IMR-90 (cell line): ENCODE measurements around the gene COL13A1. TPM values are rescaled to one million over a fixed set of nuclear protein-coding genes. Genes with fewer than 3 reads are reported as not detected.

Source experiments
- ATAC-seq: fragments of 200-7000 bp; cut with Tn5 transposase; 2 replicates; pipeline ENCODE4 v1.9.1; 2020; ENCODE audit warnings: low read depth, mild to moderate bottlenecking, moderate library complexity
- BruUV-seq: library from RNA; stranded (reverse); fragments of 400-500 nt; replicated peaks from 2 replicates; lab custom pipeline; 2021; lab: Mats Ljungman, UMichigan
- CTCF ChIA-PET: fragments of 300-600 bp; formaldehyde crosslinking; extraction: SDS; loops from one replicate; lab custom pipeline; 2021; ENCODE audit warnings: antibody characterized with exemption; lab: Yijun Ruan, JAX
- POLR2A ChIA-PET: fragments of 300-600 bp; sonication (Branson Sonifier 250); formaldehyde crosslinking; loops from one replicate; lab custom pipeline; 2022; ENCODE audit warnings: antibody characterized with exemption; ENCODE audit not compliant: unreplicated experiment; lab: Charles Lee
- DNase-seq: peaks from one replicate; pipeline ENCODE4 v3.0.0; 2013
- H2AFZ ChIP-seq: replicated peaks from 2 replicates; pipeline ENCODE3; 2013; ENCODE audit warnings: low read length, mild to moderate bottlenecking; ENCODE audit not compliant: poor library complexity
- H2AK5ac ChIP-seq: 2 replicates; pipeline ENCODE4 v1.6.1; 2013; ENCODE audit warnings: low read depth, low read length, inconsistent platforms
- H2AK9ac ChIP-seq: replicated peaks from 2 replicates; pipeline ENCODE3; 2013; ENCODE audit warnings: mild to moderate bottlenecking, low read depth, low read length, moderate library complexity; ENCODE audit not compliant: poor library complexity
- H2BK120ac ChIP-seq: 2 replicates; pipeline ENCODE4 v1.6.1; 2013; ENCODE audit warnings: low read depth, low read length, inconsistent platforms
- H2BK15ac ChIP-seq: 3 replicates; pipeline ENCODE4 v1.6.1; 2013; ENCODE audit warnings: low read depth, low read length, inconsistent platforms
- H2BK20ac ChIP-seq: 2 replicates; pipeline ENCODE4 v1.6.1; 2013; ENCODE audit warnings: low read depth, mild to moderate bottlenecking, inconsistent platforms, low read length, moderate library complexity
- H2BK5ac ChIP-seq: 2 replicates; pipeline ENCODE4 v1.6.1; 2013; ENCODE audit warnings: mild to moderate bottlenecking, low read depth, low read length, inconsistent platforms; ENCODE audit not compliant: poor library complexity, severe bottlenecking
- H3K14ac ChIP-seq: replicated peaks from 2 replicates; pipeline ENCODE4 v1.6.1; 2013; ENCODE audit warnings: low read depth, low read length, inconsistent platforms
- H3K18ac ChIP-seq: 2 replicates; pipeline ENCODE4 v1.6.1; 2013; ENCODE audit warnings: low read depth, low read length, control low read depth
- H3K23ac ChIP-seq: 2 replicates; pipeline ENCODE4 v1.6.1; 2013; ENCODE audit warnings: low read depth, low read length, inconsistent platforms
- H3K27ac ChIP-seq: 2 replicates; pipeline ENCODE4 v1.5.1; 2013; ENCODE audit warnings: mild to moderate bottlenecking, control low read depth, low read length; ENCODE audit not compliant: insufficient read depth
- H3K27me3 ChIP-seq: 2 replicates; pipeline ENCODE4 v1.6.1; 2013; ENCODE audit warnings: low read length; ENCODE audit not compliant: control insufficient read depth, insufficient read depth
- H3K36me3 ChIP-seq: 2 replicates; pipeline ENCODE4 v1.6.1; 2013; ENCODE audit warnings: low read length, mixed read lengths; ENCODE audit not compliant: control insufficient read depth, insufficient read depth
- H3K4ac ChIP-seq: 2 replicates; pipeline ENCODE4 v1.6.1; 2013; ENCODE audit warnings: low read depth, low read length, inconsistent platforms
- H3K4me1 ChIP-seq: 2 replicates; pipeline ENCODE4 v1.6.1; 2013; ENCODE audit warnings: low read length, mixed read lengths; ENCODE audit not compliant: control insufficient read depth, insufficient read depth
- H3K4me2 ChIP-seq: 2 replicates; pipeline ENCODE4 v1.6.1; 2013; ENCODE audit warnings: low read depth, mild to moderate bottlenecking, control low read depth, low read length, moderate library complexity
- H3K4me3 ChIP-seq: 2 replicates; pipeline ENCODE4 v1.5.1; 2013; ENCODE audit warnings: low read depth, mild to moderate bottlenecking, control low read depth, low read length, moderate library complexity; ENCODE audit not compliant: insufficient read depth
- H3K56ac ChIP-seq: 2 replicates; pipeline ENCODE4 v1.6.1; 2013; ENCODE audit warnings: low read length, inconsistent platforms; ENCODE audit not compliant: insufficient read depth; ENCODE audit errors: extremely low read depth
- H3K79me1 ChIP-seq, 2 experiments: 2 replicates each; pipeline ENCODE4 v1.6.1; 2013; ENCODE audit warnings: low read length in 2 of 2, inconsistent platforms in 1 of 2, low read depth in 1 of 2
- H3K9ac ChIP-seq: 2 replicates; pipeline ENCODE4 v1.6.1; 2013; ENCODE audit warnings: low read depth, low read length, control low read depth
- H3K9me1 ChIP-seq: 2 replicates; pipeline ENCODE4 v1.6.1; 2013; ENCODE audit warnings: low read length, inconsistent platforms; ENCODE audit not compliant: insufficient read depth
- H3K9me3 ChIP-seq: 2 replicates; pipeline ENCODE4 v1.6.1; 2013; ENCODE audit warnings: low read length; ENCODE audit not compliant: control insufficient read depth, insufficient read depth
- H4K20me1 ChIP-seq: 2 replicates; pipeline ENCODE4 v1.6.1; 2013; ENCODE audit warnings: low read length, inconsistent platforms; ENCODE audit not compliant: insufficient read depth
- H4K5ac ChIP-seq: 2 replicates; pipeline ENCODE4 v1.6.1; 2013; ENCODE audit warnings: mild to moderate bottlenecking, low read depth, low read length, control low read depth
- H4K8ac ChIP-seq, 2 experiments: 2 replicates each; pipeline ENCODE4 v1.6.1; 2013; ENCODE audit warnings: low read depth in 2 of 2, low read length in 2 of 2, control low read depth in 1 of 2, inconsistent platforms in 1 of 2
- H4K91ac ChIP-seq: 2 replicates; pipeline ENCODE4 v1.6.1; 2013; ENCODE audit warnings: low read depth, low read length, inconsistent platforms; ENCODE audit not compliant: insufficient read depth
- BHLHE40 ChIP-seq: fragments of 150-350 bp; IDR thresholded peaks from 2 replicates; pipeline ENCODE4 v1.6.1; 2016; ENCODE audit warnings: mild to moderate bottlenecking, low read depth, low read length
- CEBPB ChIP-seq: IDR thresholded peaks from 2 replicates; pipeline ENCODE4 v1.6.1; 2012; ENCODE audit warnings: low read depth, low read length, improper control_type of control experiment
- CHD1 ChIP-seq: IDR thresholded peaks from 2 replicates; pipeline ENCODE4 v1.6.1; 2012; ENCODE audit warnings: low read depth, low read length, improper control_type of control experiment
- CTCF ChIP-seq: conservative IDR thresholded peaks from 2 replicates; pipeline ENCODE4 v1.5.1; 2012; ENCODE audit warnings: mild to moderate bottlenecking, low read depth, low read length, improper control_type of control experiment
- ELK1 ChIP-seq: fragments of 150-350 bp; IDR thresholded peaks from 2 replicates; pipeline ENCODE4 v1.6.1; 2016; ENCODE audit warnings: low read depth, mild to moderate bottlenecking, low read length, moderate library complexity, borderline replicate concordance
- FOS ChIP-seq: fragments of 150-350 bp; IDR thresholded peaks from 2 replicates; pipeline ENCODE4 v1.6.1; 2016; ENCODE audit warnings: low read depth, low read length
- MAFK ChIP-seq: IDR thresholded peaks from 2 replicates; pipeline ENCODE4 v1.6.1; 2012; ENCODE audit warnings: low read depth, low read length, improper control_type of control experiment
- MAZ ChIP-seq: IDR thresholded peaks from 2 replicates; pipeline ENCODE4 v1.6.1; 2012; ENCODE audit warnings: low read depth, mild to moderate bottlenecking, low read length, improper control_type of control experiment, moderate library complexity, borderline replicate concordance
- MXI1 ChIP-seq: IDR thresholded peaks from 2 replicates; pipeline ENCODE4 v1.6.1; 2012; ENCODE audit warnings: low read depth, mild to moderate bottlenecking, low read length, moderate library complexity, borderline replicate concordance
- NFE2L2 ChIP-seq: fragments of 150-350 bp; IDR thresholded peaks from 2 replicates; pipeline ENCODE4 v1.6.1; 2016; ENCODE audit warnings: low read depth, mild to moderate bottlenecking, low read length
- POLR2A ChIP-seq: IDR thresholded peaks from 2 replicates; pipeline ENCODE4 v1.6.1; 2012; ENCODE audit warnings: mild to moderate bottlenecking, low read depth, low read length
- RAD21 ChIP-seq: IDR thresholded peaks from 2 replicates; pipeline ENCODE4 v1.6.1; 2012; ENCODE audit warnings: low read length, improper control_type of control experiment
- RCOR1 ChIP-seq: IDR thresholded peaks from 2 replicates; pipeline ENCODE4 v1.6.1; 2012; ENCODE audit warnings: mild to moderate bottlenecking, low read length, improper control_type of control experiment; ENCODE audit not compliant: insufficient replicate concordance
- RFX5 ChIP-seq: IDR thresholded peaks from 2 replicates; pipeline ENCODE4 v1.8.0; 2012; ENCODE audit warnings: low read depth, mild to moderate bottlenecking, low read length, moderate library complexity
- SMC3 ChIP-seq: fragments of 150-350 bp; IDR thresholded peaks from 2 replicates; pipeline ENCODE4 v1.6.1; 2016; ENCODE audit warnings: low read depth, mild to moderate bottlenecking, antibody characterized with exemption, low read length, moderate library complexity
- USF2 ChIP-seq: fragments of 150-350 bp; IDR thresholded peaks from 2 replicates; pipeline ENCODE4 v1.6.1; 2017; ENCODE audit warnings: mild to moderate bottlenecking, antibody characterized with exemption, low read length, low read depth
- WGBS, 2 experiments: methylation state at CpG; one replicate each; pipeline versions ENCODE4 v1.1.5 to v1.1.7; 2013; ENCODE audit warnings: missing lambda C conversion rate in 2 of 2; ENCODE audit not compliant: insufficient read length in 1 of 2; ENCODE audit errors: extremely low coverage in 2 of 2; 5-methylcytosine and 5-hydroxymethylcytosine counted together
- dilution Hi-C: fragments of 300-500 bp; cut with HindIII; formaldehyde crosslinking; loops from one replicate; pipeline ENCODE4 v1.14.3; 2018; ENCODE audit warnings: low sequenced_read_pairs; ENCODE audit not compliant: unreplicated experiment
- in situ Hi-C: fragments of 300-500 bp; cut with MboI; formaldehyde crosslinking; loops from 3 replicates; pipeline ENCODE4 v1.14.3; 2019; ENCODE audit warnings: low sequenced_read_pairs, inconsistent platforms, mixed read lengths
- intact Hi-C: fragments of 100-400 bp; cut with micrococcal nuclease; formaldehyde crosslinking; loops from 2 replicates; pipeline ENCODE4 v1.10.0; 2022
- polyA plus RNA-seq, 3 experiments: library from polyadenylated mRNA; depleted of rRNA; stranded (reverse); fragments of >200 nt; gene quantifications; 2 replicates each; pipeline ENCODE4 v1.2.3, GENCODE V29; 2012; ENCODE audit warnings: low replicate concordance in 1 of 3
- total RNA-seq: library from RNA; depleted of rRNA; stranded (reverse); fragments of >200 nt; gene quantifications from 2 replicates; pipeline ENCODE4 v1.2.3, GENCODE V29; 2012

The COL13A1 gene
- total and polyA plus RNA-seq, 2 of the 4 experiments (the other 2 are of a cell fraction), result 12.2 to 31.3 TPM

GRCh38 chr10:69767793-69768192 lies 33.9 kb upstream of the COL13A1 start:
- Histone ChIP-seq H2AFZ (peak overlapping the region; percentile 52), H4K91ac (no peak overlapping the region), H2BK15ac (no peak overlapping the region), H3K79me1 (0 out of 4 replicates have a peak, but pooled peaks cover 0 to 3% of the 10 kb centered on the region in 2 experiments), H4K5ac (no peak overlapping the region), H3K36me3 (no peaks in the 10 kb centered on the region), H4K8ac (no peak overlapping the region), H3K18ac (no peak overlapping the region), H3K23ac (no peak overlapping the region), H2AK9ac (peak overlapping the region; percentile 23), H3K14ac (no peak overlapping the region), H2BK5ac (no peak overlapping the region), H3K27me3 (peaks cover 9% of the 10 kb centered on the region; the same call in 1 of the 2 replicates), H3K4ac (peak overlapping the region; percentile 9; the same call in 1 of the 2 replicates), H3K4me2 (no peak overlapping the region), H3K9me3 (no peaks in the 10 kb centered on the region), H2BK20ac (no peak overlapping the region), H3K56ac (no peak overlapping the region), H3K9me1 (peaks cover 21% of the 10 kb centered on the region), H3K4me3 (no peak overlapping the region), H2AK5ac (peak overlapping the region; percentile 58; the same call in 1 of the 2 replicates), H3K9ac (no peak overlapping the region), H2BK120ac (peak overlapping the region; percentile 26; the same call in 1 of the 2 replicates), H3K27ac (no peak overlapping the region), H4K20me1 (no peaks in the 10 kb centered on the region), H3K4me1 (peaks cover 17% of the 10 kb centered on the region)
- POLR2A ChIA-PET, result no interaction called here
- dilution Hi-C loops (no loop called here), in situ Hi-C loops (no loop called here), intact Hi-C loops (no loop called here)
- WGBS, 2 experiments, result 67% methylated on average over 3 of the region's 4 CpGs; no CpG with 5 or more reads in 1 of the 2 experiments
- DNase-seq (no peak), ATAC-seq (no peak)
- TF ChIP-seq FOS, result no peak
- TF ChIP-seq RFX5, result no peak
- TF ChIP-seq NFE2L2, result no peak
- TF ChIP-seq MAFK, result no peak
- TF ChIP-seq RCOR1, result no peak
- TF ChIP-seq CEBPB, result no peak
- TF ChIP-seq MAZ, result no peak
- no peak for TF ChIP-seq MXI1
- no peak for TF ChIP-seq POLR2A
- TF ChIP-seq SMC3, result no peak
- no peak for TF ChIP-seq BHLHE40
- no peak for TF ChIP-seq RAD21
- TF ChIP-seq CHD1, result no peak
- TF ChIP-seq ELK1, result no peak
- TF ChIP-seq USF2, result no peak
- no peak for TF ChIP-seq CTCF
- BruUV-seq, result no TSS peak
- CTCF ChIA-PET, result no interaction called here
